ENCODE measurements around the gene DOK6.
"Not testable (repeated sequence)": the region's sequence is repeated elsewhere in the genome, so short reads cannot be mapped to it uniquely, and the experiment has no call there.

DNA sequence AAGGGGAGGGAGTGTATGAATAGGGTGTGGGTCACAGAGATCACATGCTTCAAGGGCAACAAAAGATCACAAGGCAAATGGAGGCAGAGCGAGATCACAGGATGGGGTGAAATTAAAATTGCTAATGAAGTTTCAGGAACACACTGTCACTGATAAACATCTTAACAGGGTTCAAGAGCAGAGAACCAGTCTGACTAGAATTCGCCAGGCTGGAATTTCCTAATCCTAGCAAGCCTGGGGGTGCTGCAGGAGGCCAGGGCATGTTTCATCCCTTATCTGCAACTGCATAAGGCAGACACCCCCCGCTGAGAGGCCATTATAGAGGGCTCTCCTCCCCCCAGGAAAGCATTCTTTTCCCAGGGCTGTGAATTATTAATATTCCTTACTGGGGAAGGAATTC, 478.4 kb downstream of the DOK6 start:
- TF ChIP-seq, protein P1, sequence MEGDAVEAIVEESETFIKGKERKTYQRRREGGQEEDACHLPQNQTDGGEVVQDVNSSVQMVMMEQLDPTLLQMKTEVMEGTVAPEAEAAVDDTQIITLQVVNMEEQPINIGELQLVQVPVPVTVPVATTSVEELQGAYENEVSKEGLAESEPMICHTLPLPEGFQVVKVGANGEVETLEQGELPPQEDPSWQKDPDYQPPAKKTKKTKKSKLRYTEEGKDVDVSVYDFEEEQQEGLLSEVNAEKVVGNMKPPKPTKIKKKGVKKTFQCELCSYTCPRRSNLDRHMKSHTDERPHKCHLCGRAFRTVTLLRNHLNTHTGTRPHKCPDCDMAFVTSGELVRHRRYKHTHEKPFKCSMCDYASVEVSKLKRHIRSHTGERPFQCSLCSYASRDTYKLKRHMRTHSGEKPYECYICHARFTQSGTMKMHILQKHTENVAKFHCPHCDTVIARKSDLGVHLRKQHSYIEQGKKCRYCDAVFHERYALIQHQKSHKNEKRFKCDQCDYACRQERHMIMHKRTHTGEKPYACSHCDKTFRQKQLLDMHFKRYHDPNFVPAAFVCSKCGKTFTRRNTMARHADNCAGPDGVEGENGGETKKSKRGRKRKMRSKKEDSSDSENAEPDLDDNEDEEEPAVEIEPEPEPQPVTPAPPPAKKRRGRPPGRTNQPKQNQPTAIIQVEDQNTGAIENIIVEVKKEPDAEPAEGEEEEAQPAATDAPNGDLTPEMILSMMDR (IDR thresholded peaks at IDR 0.05 in 8 of 11, conservative IDR thresholded peaks at IDR 0.05 in 3 of 11) = not testable (repeated sequence)
- TF ChIP-seq POLR2A (IDR thresholded peaks at IDR 0.05) = not testable (repeated sequence)

Measured in spleen (tissue), 7 donors.